ENCODE results near the gene ASCC1.

GRCh38 chr10:72176701-72177100, 39.4 kb downstream of the ASCC1 start:
- TF ChIP-seq CTCF (conservative IDR thresholded peaks at IDR 0.05) (no peak), ZFX (IDR thresholded peaks at IDR 0.05) (no peak)
